ENCODE results near the gene NRF1.
"Not testable (repeated sequence)": the region's sequence is repeated elsewhere in the genome, so short reads cannot be mapped to it uniquely, and the experiment has no call there.

The NRF1 gene

DNA sequence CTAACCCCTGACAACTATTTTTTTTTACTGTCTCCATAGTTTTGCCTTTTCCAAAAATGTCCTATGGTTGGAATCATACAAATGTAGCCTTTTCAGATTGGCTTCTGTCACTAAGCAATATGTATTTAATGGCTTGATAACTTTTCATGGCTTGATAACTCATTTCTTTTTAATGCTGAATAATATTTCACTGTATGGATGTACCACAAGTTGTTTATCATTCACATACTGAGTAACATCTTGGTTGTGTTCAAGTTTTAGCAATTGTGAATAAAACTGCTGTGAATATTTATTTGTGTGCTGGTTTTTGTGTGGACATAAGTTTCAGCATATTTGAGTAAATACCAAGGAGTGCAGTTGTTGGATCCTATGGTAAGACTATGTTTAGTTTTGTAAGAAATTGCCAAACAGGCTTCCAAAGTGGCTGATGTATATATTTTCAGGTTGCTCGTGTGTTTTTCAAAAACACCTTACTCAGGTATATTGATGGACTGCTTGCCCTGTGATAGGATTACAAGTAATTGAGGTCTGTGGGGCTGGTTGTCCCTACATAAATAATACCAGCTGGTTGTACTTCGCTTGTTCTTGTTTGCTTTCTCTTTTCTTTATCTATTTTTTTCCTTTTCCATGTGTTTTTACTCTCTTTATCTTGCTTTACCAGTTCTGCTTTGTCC is 23.0 kb downstream of the NRF1 start:
- TF ChIP-seq, protein P1, sequence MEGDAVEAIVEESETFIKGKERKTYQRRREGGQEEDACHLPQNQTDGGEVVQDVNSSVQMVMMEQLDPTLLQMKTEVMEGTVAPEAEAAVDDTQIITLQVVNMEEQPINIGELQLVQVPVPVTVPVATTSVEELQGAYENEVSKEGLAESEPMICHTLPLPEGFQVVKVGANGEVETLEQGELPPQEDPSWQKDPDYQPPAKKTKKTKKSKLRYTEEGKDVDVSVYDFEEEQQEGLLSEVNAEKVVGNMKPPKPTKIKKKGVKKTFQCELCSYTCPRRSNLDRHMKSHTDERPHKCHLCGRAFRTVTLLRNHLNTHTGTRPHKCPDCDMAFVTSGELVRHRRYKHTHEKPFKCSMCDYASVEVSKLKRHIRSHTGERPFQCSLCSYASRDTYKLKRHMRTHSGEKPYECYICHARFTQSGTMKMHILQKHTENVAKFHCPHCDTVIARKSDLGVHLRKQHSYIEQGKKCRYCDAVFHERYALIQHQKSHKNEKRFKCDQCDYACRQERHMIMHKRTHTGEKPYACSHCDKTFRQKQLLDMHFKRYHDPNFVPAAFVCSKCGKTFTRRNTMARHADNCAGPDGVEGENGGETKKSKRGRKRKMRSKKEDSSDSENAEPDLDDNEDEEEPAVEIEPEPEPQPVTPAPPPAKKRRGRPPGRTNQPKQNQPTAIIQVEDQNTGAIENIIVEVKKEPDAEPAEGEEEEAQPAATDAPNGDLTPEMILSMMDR (IDR thresholded peaks at IDR 0.05; ENCODE audit: low read depth, low read length, missing control alignments), result no peak
- DNase-seq (ENCODE audit: low read depth), result no peak
- in situ Hi-C loops (cut with HindIII; ENCODE audit: low sequenced_read_pairs), result no loop called here
- no peak overlapping the region for H3K4me3 ChIP-seq (ENCODE audit: low read depth, low read length)

DNA sequence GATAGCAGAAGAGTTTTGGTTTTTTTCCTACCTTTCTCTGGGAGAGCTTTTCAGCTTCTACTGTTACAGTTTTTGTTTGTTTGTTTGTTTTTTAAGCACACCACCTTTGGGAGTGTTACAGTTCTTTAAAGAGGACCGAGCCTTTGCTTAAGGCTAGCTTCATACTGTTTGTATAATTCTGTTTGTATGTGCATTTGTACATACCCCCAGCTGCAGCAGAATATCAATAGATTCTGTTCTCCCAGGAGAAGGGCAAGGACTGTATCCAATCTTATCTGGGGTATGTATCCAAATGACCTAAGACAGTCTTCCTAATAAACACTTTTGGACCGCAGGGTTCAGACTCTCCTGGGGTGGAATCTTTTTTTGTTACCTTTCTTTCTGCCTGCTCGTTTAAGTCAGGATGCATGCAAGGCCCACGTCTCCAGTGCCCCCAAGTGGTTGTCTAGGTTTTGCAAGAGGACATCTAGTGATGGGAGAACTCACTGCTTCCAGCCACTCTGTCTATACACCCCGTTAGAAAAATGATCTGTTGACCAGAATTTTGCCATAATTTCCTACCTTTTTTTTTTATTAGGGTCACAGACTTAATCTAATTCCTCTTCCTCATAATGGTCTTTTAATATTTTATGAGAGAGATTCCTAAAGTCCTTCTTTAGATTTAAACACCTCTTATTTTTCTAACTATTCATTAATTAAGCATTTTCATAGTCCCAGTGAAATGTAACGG is 23.9 kb downstream of the NRF1 start:
- DNase-seq (ENCODE audit: low read depth), result peak; percentile 70
- H3K4me3 ChIP-seq (ENCODE audit: low read depth, low read length), result no peak overlapping the region
- TF ChIP-seq, protein P1 (IDR thresholded peaks at IDR 0.05; ENCODE audit: low read depth, low read length, missing control alignments), result peak; percentile 96
- in situ Hi-C loops (cut with HindIII; ENCODE audit: low sequenced_read_pairs), result no loop called here

DNA sequence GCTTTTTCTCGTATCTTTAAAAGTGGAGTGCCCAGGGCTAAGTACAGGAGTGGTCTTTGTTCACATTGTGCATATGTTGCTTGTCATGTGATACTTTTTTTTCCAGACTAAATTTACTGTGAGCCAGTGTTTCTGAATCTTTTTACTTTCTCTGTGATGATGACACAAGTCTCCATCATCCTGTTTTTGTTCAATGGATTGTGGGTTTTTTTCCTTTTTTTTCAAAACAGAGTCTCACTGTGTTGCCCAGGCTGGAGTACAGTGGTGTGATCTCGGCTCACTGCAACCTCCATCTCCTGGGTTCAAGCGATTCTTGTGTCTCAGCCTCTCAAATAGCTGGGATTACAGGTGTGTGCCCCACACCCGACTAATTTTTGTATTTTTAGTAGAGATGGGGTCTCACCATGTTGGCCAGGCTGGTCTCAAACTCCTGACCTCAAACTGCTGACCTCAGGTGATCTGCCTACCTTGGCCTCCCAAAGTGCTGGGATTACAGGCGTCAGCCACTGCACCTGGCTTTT is 24.6 kb downstream of the NRF1 start:
- H3K4me3 ChIP-seq (ENCODE audit: low read depth, low read length); DNase-seq (ENCODE audit: low read depth); in situ Hi-C loops (cut with HindIII; ENCODE audit: low sequenced_read_pairs): not testable (repeated sequence)

DNA sequence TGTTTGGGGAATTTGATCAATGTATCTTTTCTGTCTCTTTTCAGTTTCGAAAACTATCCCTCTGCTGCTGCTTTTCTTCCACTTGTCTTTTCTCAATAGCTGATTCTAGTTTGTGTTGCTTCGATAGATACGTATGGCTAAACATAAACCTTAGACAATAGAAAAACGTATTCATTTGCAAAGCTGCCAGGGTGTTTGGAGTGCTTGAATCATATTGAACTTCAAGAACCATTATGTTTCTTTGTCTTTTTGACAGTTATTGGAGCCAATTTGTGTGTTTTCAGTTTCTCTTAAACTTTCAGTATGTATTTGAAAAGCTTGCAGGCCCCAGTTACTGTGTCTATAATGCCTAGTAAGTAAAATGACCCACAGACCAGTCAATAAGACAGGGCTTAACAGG is 25.1 kb downstream of the NRF1 start:
- in situ Hi-C loops (cut with HindIII; ENCODE audit: low sequenced_read_pairs), result no loop called here
- TF ChIP-seq, protein P1 (IDR thresholded peaks at IDR 0.05; ENCODE audit: low read depth, low read length, missing control alignments), result no peak
- no peak for DNase-seq (ENCODE audit: low read depth)
- H3K4me3 ChIP-seq (ENCODE audit: low read depth, low read length), result no peak overlapping the region

DNA sequence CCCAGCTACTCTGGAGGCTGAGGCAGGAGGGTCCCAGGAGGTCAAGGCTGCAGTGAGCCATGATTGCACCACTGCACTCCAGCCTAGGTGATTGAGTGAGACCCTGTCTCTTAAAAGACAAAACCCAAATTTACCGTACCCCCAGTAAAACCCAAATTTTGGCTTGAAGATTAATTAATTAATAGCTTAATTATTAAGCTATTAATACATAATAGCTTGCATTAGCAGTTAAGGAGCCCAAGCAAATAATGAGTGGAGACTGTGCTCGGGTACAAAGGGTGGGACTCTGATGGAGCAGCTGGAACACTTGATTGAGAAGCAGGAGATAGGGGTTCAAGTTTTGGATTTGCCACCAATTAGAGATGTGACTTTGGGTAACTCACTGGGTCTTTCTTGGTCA is 28.9 kb downstream of the NRF1 start:
- in situ Hi-C loops (cut with HindIII; ENCODE audit: low sequenced_read_pairs), result no loop called here

DNA sequence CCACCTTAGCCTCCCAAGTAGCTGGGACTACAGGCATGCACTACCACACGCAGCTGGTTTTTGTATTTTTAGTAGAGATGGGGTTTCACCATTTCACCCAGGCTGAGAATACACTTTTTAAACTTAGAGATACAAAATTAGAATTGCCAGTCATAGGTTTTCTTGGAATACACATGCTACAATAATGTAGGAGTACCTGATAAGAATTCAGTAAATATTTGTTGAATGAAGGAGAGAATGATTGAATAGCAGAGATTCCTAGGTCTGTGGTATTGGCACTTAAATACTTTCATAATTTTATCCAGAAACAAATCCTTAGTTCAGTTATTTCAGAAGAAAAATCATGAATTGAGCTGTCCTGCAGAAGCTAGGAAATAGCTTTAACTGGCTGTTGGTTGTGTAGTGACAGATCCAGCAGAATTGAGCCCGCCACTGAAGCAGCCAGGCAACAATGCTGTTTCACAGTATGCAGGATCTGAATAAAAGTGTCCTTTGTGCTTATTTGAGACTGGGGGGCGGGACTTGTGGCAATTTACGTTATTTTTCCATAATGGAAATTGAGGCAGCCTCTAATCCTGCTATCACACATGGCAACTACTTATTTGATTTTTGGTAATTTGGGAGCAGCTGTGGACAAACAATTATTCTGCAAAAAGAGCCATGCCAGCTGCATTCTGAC is 31.5 kb downstream of the NRF1 start:
- TF ChIP-seq, protein P1 (IDR thresholded peaks at IDR 0.05; ENCODE audit: low read depth, low read length, missing control alignments), result no peak
- DNase-seq (ENCODE audit: low read depth), result no peak
- in situ Hi-C loops (cut with HindIII; ENCODE audit: low sequenced_read_pairs), result no loop called here
- no peak overlapping the region for H3K4me3 ChIP-seq (ENCODE audit: low read depth, low read length)

More for the DNA sequence above, 28.9 kb downstream of the NRF1 start:
- no peak overlapping the region for H3K4me3 ChIP-seq (ENCODE audit: low read depth, low read length)
- no peak for DNase-seq (ENCODE audit: low read depth)
- TF ChIP-seq, protein P1 (IDR thresholded peaks at IDR 0.05; ENCODE audit: low read depth, low read length, missing control alignments), result no peak

Measured in astrocyte of the cerebellum (primary cell).